Measurements from ENCODE around the gene MYCL. TPM values are rescaled to one million over a fixed set of nuclear protein-coding genes. Genes with fewer than 3 reads are reported as not detected.

MYCL gene
- total RNA-seq, 1 donor from 2014 or later = 8.2 TPM

GRCh38 chr1:39933956-39934941 is 32.5 kb upstream of the MYCL start:
- Histone ChIP-seq H3K36me3 (ENCODE audit: control insufficient read depth, insufficient read depth, low read length) (no peaks in the 10 kb centered on the region), H3K27me3 (ENCODE audit: control insufficient read depth, insufficient read depth, low read length) (no peaks in the 10 kb centered on the region), H3K4me3 (ENCODE audit: low read depth, low read length) (no peak overlapping the region)
- DNase-seq (ENCODE audit: low read depth) = peak; percentile 85
- no peak for TF ChIP-seq CTCF (IDR thresholded peaks at IDR 0.05; ENCODE audit: insufficient read depth, low read length, poor library complexity, severe bottlenecking)

GRCh38 chr1:39928809-39929587 is 27.3 kb upstream of the MYCL start:
- no peaks in the 10 kb centered on the region for H3K36me3 ChIP-seq (ENCODE audit: control insufficient read depth, insufficient read depth, low read length)
- no peak overlapping the region for H3K4me3 ChIP-seq (ENCODE audit: low read depth, low read length)
- no peaks in the 10 kb centered on the region for H3K27me3 ChIP-seq (ENCODE audit: control insufficient read depth, insufficient read depth, low read length)
- TF ChIP-seq CTCF (IDR thresholded peaks at IDR 0.05; ENCODE audit: insufficient read depth, low read length, poor library complexity, severe bottlenecking) = no peak
- no peak for DNase-seq (ENCODE audit: low read depth)

GRCh38 chr1:39927538-39927937 is 25.8 kb upstream of the MYCL start:
- no peaks in the 10 kb centered on the region for H3K36me3 ChIP-seq (ENCODE audit: control insufficient read depth, insufficient read depth, low read length)
- TF ChIP-seq CTCF (IDR thresholded peaks at IDR 0.05; ENCODE audit: insufficient read depth, low read length, poor library complexity, severe bottlenecking) = no peak
- no peak for DNase-seq (ENCODE audit: low read depth)
- H3K4me3 ChIP-seq (ENCODE audit: low read depth, low read length) = no peak overlapping the region
- no peaks in the 10 kb centered on the region for H3K27me3 ChIP-seq (ENCODE audit: control insufficient read depth, insufficient read depth, low read length)

GRCh38 chr1:39926820-39927219 is 25.1 kb upstream of the MYCL start:
- Histone ChIP-seq H3K27me3 (ENCODE audit: control insufficient read depth, insufficient read depth, low read length) (peaks cover 4% of the 10 kb centered on the region), H3K36me3 (ENCODE audit: control insufficient read depth, insufficient read depth, low read length) (no peaks in the 10 kb centered on the region), H3K4me3 (ENCODE audit: low read depth, low read length) (no peak overlapping the region)
- TF ChIP-seq CTCF (IDR thresholded peaks at IDR 0.05; ENCODE audit: insufficient read depth, low read length, poor library complexity, severe bottlenecking) = no peak
- no peak for DNase-seq (ENCODE audit: low read depth)

GRCh38 chr1:39926343-39926793 is 24.7 kb upstream of the MYCL start:
- H3K36me3 ChIP-seq (ENCODE audit: control insufficient read depth, insufficient read depth, low read length) = no peaks in the 10 kb centered on the region
- DNase-seq (ENCODE audit: low read depth) = no peak
- no peak for TF ChIP-seq CTCF (IDR thresholded peaks at IDR 0.05; ENCODE audit: insufficient read depth, low read length, poor library complexity, severe bottlenecking)

More at GRCh38 chr1:39926343-39926793, 24.7 kb upstream of the MYCL start:
- peaks cover 4% of the 10 kb centered on the region for H3K27me3 ChIP-seq (ENCODE audit: control insufficient read depth, insufficient read depth, low read length)
- no peak overlapping the region for H3K4me3 ChIP-seq (ENCODE audit: low read depth, low read length)
